SHP77 treated with DMSO at 0.1 percent for 48 hours (cell line): Measurements from ENCODE around the gene BOLA1.
"Not testable (repeated sequence)": the region's sequence is repeated elsewhere in the genome, so short reads cannot be mapped to it uniquely, and the experiment has no call there.

Experiments used
- DNase-seq: peaks from one replicate; lab custom pipeline; 2025; lab: John Stamatoyannopoulos, UW

Gene BOLA1

GRCh38 chr1:149887196-149887455, 12.2 kb upstream of the BOLA1 start:
- not testable (repeated sequence) for DNase-seq

DNA sequence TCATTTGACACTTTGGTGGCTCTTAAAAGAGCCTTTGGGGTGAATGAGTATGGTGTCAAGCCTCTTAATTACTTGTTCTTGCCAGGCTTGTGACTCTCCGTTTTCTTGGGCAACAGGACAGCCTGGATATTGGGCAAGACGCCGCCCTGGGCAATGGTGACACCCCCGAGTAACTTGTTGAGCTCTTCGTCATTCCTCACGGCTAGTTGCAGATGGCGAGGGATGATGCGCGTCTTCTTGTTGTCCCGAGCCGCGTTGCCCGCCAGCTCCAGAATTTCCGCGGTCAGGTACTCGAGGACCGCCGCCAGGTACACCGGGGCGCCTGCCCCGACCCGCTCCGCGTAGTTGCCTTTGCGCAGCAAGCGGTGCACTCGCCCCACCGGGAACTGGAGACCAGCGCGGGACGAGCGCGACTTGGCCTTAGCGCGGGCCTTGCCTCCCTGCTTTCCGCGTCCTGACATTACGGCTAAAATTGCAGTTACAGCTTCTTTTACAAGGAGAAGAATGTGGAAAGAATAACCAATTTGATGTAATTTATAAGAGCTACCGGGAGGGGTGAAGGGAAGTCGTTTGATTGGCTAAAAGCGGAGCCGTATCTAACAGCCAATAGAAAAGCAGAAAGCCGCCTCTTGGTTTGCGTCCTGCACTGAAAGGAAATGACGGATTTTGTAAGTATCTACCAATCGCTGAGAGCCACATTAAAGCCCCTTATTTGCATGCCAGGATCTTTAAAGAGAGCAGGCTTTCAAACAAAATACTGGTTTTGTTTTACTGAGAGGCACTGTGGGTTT, 11.7 kb upstream of the BOLA1 start:
- peak; percentile 100 for DNase-seq

GRCh38 chr1:149888247-149888998, 10.9 kb upstream of the BOLA1 start:
- DNase-seq: peak; percentile 99

DNA sequence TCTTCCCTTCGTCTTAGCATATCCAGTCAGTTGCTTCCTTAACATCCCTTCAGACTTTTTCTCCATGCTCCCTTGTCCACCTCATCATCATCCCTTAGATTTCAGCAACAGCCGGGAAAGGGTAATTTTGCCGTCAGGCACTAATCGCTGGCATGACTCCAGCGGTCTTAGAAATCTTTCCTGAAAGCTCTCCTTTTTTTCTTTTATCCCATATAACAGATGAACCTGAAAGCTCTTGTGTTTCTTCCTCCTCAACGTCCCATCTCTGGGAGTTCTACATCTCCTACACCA, 10.4 kb upstream of the BOLA1 start:
- peak; percentile 54 for DNase-seq

DNA sequence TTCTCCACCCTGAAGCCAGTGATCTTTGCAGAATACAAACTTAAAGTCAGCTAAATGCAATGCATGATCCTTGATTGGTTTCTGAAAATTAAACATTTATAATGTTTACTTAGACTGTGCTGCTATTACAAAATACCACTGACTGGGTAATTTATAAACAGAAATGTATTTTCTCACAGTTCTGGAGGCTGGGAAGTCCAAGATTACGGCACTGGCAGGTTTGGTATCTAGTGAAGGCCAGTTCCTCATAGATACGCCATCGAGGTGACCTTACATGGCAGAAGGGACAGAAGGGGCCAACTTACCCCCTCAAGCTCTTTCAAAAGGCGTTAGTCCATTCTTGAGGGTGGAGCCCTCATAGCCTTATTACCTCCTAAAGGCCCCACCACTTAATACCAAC, 2.8 kb upstream of the BOLA1 start:
- no peak for DNase-seq

DNA sequence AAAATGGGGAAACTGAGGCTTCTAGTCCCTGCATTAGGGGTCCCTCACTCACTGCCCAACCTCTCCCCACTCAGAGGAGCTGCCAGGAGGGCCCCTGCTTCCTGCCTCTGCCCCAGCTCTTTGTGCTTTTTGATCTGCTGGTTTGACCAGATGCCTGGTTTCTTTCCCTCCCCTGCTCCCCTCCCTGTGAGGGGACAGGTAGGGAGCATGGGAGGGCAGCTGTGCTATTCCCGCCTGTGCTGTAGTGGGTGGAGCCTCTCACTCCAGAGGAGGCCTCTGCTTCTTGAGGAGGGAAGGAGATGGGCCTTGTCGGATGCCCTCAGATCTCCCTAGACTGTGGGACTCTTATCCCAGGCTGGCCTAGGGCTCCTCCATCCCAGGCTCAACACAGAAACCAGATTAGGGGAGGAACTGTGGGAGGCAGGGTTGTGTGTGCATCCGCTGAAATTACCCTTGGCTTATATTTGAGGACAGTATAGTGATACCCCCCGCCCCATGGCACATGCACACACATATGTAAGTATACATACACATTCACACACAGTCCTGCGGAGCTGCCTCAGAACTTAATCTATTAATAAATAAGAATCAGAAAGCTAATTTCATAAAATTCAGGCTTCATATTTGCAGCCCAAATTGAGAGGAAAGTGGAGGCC, 4.6 kb downstream of the BOLA1 start:
- no peak for DNase-seq

DNA sequence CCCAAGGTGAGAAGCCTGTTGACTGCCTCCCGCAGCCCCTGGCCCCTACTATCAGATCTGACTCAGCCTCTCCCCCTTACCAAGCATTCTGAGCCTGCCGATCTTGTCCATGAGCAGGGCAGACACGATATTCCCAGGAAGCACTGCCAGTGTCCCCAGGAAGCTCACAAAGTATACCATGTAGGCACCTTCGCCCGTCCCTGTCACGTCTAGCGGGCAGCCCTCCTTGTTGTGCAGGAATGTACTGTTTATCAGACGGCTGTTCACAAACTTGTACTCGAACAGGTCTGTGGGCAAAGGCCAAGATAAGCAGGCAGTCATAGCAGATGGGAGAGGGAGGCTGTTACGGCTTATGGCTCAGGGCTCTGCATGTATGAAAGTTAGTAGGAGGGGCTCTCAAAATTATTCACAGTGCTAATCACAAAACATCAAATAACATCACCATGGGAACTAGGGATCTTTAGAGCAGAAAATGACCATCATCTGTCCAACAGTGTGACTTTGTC, 7.3 kb downstream of the BOLA1 start:
- DNase-seq: no peak

- no peak for DNase-seq
These were observed 15.2 kb downstream of the BOLA1 start for GRCh38 chr1:149914545-149914944.

DNA sequence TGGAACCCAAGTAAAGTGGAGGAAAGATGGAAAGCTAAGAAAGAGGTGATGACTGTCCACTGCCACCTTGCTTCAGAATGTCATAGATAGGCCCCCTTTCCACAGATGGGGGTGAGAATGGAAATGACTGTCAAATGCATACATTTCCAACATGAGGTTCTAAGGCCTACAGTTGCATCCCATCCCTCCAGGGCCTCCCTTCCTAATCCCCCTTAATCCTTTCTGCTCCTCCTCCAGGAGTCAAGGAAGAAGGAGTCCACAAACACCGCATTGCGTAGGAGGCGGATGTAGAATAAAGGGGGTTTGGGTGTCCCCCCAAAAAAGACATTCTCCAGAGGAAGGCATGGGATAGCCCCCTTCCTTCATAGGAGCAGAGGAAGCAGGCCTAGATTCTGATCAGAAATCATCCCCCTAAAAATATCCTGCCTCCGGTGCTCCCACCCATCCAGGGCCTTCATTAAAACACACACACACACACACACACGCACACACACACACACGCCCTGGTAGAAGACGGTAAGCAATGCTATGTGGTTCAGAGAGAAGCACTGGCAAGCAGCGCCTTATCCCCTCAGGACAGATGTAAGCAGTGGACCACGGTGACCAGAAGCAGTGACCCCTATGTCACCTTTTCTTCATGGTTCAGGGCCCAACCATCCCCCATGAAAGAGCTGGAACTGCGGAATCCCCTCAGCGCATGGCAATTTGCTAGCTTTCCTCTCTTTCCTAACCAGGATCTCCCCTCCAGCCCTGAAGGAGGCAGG, 16.2 kb downstream of the BOLA1 start:
- DNase-seq: no peak

DNA sequence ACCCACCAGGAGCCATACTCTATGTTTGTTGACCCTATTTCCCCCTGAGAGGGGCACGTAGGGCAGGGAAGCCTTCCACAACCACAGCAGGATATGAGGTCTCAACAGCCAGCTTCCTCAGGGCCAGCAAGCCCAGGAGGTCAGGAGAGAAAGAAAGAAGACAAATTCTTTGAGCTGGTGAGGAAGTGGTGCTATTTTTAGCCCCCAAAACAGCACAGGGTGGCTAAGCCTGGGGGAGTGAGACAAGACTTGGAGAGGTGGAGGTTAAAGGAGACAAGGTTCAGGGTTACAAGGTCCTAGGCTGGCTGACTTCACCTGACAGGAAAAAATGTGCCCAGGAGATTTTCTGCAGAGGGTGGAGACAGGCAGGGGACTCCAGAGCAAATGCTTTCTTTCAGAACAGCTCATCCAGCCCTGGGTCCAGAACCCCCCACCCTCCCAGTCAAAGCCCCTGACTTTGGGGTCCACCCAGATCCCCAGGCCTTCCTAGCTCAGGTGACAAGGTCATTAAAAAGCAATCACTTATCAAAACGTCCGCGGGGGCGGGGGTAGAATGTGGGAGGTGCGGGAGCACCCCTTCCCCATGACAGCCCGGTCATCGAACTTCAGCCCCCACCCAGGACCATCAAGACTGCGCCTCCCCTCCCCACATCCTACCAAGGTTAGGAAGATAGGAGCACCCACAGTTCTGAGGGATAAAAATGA, 17.0 kb downstream of the BOLA1 start:
- no peak for DNase-seq

DNA sequence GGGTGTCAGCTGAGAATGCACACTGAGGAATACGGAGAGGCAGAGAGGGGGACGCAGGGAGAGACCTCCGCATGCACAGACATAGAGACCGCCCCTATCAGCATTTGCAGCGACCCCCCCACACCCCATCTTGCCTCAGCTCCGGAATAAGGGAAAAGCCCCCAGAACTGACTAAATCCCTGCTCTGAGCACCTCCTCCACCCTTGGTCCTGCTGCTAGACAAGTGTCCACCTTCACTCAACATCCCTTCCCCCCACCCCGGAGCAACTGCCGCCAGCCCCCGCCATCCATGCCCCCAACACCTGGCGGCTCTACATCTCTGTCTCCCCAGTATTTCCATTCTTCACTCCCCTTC, 17.5 kb downstream of the BOLA1 start:
- DNase-seq: no peak

DNA sequence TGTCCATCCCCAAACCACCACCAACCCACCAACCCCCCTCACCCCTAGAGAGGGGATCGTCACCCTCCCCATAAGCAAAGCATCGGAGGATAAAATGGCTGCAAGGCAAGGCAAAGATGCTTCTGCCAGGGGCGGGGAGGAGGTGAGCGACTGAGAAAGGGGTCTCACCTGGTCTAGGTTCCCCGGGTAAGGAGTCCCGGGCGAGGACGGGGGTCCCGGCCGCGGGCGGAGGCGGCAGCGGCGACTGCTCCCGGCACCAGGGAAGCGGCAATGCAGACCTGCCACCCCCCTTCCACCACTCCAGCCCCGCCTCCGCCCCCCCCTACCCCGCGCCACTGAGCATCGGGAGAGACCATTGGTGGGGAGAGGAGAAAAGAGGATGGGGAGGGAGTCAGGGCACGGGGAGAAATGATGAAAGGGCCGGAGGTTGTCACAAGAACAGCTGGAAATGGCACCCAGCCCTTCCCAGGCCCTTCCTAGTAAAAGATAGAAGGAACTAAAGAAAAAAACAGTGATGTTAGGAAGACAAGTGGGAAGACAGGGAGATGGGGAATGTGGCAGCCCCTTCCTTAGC, 18.3 kb downstream of the BOLA1 start, which contains the start of gene SV2A:
Gene SV2A, minus strand, starts transcription at position 274 of the 574 bp plus-strand sequence. CDS start 4,004 bp downstream, outside the sequence.
- peak; percentile 73 for DNase-seq

DNA sequence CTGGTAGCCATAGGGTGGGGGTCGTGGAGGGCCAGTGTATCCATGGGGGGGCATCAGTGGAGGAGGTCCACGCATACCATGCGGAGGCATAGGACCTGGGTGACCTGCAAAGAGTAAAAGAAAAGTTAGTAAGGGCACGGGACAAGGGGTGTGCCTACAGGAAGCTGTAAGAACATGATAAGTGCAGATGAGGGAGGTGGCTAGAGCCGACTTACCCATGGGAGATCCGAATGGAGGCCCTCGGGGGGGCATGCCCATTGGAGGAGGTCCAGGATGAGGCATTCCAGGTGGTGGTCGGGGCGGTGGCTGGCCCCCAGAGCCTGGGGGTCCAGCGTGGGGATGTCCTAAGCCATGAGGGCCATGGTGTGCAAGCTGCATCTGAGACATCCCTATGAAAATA, 24.3 kb downstream of the BOLA1 start:
- no peak for DNase-seq

GRCh38 chr1:149925345-149925744, 26.0 kb downstream of the BOLA1 start:
- DNase-seq: no peak

GRCh38 chr1:149925751-149926150, 26.4 kb downstream of the BOLA1 start:
- no peak for DNase-seq

DNA sequence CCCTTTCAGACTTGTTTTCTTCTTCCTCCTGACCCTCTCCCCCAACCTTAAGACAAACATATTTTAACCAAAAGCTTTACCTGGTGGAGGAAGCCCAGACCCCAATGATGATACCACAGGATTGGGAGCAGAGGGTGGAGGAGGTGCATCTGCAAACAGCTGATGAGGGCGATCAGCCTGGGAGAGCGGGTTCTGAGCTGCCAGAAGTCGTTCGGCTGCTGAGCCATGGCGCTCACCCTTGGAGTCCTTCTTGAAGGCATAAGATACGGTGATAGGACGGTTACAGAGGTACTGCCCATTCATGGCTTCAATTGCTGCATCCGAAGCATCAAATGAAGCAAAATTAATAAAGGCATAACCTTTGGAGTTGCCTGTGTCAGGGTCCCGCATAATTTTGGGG, 26.9 kb downstream of the BOLA1 start:
- no peak for DNase-seq

DNA sequence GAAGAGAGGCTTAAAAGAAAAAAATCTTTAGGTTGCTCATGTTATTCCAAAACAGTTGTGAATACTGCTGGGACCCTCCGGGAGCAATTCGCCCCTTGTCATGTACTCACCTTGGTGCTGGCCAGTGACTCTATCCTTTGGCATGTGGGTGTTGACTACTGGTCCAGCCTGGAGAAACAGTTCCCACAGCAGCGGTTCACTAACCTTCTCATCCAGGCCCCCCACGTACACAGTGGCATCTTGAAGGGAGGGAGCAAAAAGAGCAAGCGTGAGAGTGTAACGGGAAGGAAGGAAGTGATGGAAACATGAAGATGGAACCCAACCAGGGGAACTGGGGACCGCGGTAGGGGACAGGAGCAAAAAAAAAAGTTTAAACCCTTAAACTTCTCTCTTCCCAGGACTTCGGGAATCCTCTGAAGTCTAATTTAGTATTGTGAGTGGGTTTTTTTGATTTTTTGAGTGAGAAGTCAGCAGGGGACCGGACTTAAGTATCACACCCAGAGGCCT, 27.7 kb downstream of the BOLA1 start:
- no peak for DNase-seq

GRCh38 chr1:149927563-149928400, 28.4 kb downstream of the BOLA1 start, which contains the start of gene SF3B4:
Gene SF3B4 (minus strand): TSS chr1:149927803. CDS start chr1:149927759, 44 bp downstream.
- DNase-seq: peak; percentile 97

DNA sequence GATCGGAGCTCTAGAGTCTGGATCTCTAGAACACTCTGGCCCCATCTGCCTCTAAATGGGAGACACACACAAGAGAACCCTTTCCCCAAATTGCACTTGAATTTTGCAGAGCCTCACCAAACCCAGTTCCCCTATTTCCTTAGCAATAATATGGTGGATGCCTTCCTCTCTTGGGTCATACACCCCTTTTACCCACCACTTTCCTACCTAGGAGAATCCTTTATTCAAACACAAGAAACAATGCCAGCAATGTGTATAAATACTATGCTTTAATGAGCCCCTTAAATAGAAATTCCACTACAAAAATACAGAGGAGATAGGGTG, 29.0 kb downstream of the BOLA1 start:
- DNase-seq: no peak

GRCh38 chr1:149929856-149930255, 30.5 kb downstream of the BOLA1 start:
- no peak for DNase-seq
